Panc1 (cell line): ENCODE results near the gene CASR.

ENCODE experiments used
- POLR2AphosphoS5 ChIP-seq: IDR thresholded peaks from 2 replicates; pipeline ENCODE4 v1.6.1; 2012; ENCODE audit warnings: mild to moderate bottlenecking, low read depth, low read length, moderate library complexity
- SIN3A ChIP-seq: IDR thresholded peaks from 2 replicates; pipeline ENCODE4 v1.6.1; 2012; ENCODE audit warnings: low read depth, mild to moderate bottlenecking, low read length, moderate library complexity, borderline replicate concordance; ENCODE audit not compliant: insufficient read depth
- TF ChIP-seq, protein P1 (sequence below): fragments of 450-650 bp; IDR thresholded peaks from 2 replicates; pipeline ENCODE4 v1.5.1; 2017; ENCODE audit warnings: mild to moderate bottlenecking
- TF ChIP-seq, protein P2 (sequence below), 2 experiments: IDR thresholded peaks; 2 replicates each; pipeline ENCODE4 v1.6.1; 2011 to 2012; ENCODE audit warnings: low read depth in 2 of 2, control low read depth in 1 of 2, low read length in 1 of 2, mild to moderate bottlenecking in 1 of 2, moderate library complexity in 1 of 2; ENCODE audit not compliant: insufficient read depth in 1 of 2

DNA sequence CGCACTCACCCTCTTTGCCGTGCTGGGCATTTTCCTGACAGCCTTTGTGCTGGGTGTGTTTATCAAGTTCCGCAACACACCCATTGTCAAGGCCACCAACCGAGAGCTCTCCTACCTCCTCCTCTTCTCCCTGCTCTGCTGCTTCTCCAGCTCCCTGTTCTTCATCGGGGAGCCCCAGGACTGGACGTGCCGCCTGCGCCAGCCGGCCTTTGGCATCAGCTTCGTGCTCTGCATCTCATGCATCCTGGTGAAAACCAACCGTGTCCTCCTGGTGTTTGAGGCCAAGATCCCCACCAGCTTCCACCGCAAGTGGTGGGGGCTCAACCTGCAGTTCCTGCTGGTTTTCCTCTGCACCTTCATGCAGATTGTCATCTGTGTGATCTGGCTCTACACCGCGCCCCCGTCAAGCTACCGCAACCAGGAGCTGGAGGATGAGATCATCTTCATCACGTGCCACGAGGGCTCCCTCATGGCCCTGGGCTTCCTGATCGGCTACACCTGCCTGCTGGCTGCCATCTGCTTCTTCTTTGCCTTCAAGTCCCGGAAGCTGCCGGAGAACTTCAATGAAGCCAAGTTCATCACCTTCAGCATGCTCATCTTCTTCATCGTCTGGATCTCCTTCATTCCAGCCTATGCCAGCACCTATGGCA lies 100.5 kb downstream of the CASR start:
- TF ChIP-seq, protein P1, sequence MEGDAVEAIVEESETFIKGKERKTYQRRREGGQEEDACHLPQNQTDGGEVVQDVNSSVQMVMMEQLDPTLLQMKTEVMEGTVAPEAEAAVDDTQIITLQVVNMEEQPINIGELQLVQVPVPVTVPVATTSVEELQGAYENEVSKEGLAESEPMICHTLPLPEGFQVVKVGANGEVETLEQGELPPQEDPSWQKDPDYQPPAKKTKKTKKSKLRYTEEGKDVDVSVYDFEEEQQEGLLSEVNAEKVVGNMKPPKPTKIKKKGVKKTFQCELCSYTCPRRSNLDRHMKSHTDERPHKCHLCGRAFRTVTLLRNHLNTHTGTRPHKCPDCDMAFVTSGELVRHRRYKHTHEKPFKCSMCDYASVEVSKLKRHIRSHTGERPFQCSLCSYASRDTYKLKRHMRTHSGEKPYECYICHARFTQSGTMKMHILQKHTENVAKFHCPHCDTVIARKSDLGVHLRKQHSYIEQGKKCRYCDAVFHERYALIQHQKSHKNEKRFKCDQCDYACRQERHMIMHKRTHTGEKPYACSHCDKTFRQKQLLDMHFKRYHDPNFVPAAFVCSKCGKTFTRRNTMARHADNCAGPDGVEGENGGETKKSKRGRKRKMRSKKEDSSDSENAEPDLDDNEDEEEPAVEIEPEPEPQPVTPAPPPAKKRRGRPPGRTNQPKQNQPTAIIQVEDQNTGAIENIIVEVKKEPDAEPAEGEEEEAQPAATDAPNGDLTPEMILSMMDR, result no peak
- TF ChIP-seq POLR2AphosphoS5, result no peak
- TF ChIP-seq, protein P2, sequence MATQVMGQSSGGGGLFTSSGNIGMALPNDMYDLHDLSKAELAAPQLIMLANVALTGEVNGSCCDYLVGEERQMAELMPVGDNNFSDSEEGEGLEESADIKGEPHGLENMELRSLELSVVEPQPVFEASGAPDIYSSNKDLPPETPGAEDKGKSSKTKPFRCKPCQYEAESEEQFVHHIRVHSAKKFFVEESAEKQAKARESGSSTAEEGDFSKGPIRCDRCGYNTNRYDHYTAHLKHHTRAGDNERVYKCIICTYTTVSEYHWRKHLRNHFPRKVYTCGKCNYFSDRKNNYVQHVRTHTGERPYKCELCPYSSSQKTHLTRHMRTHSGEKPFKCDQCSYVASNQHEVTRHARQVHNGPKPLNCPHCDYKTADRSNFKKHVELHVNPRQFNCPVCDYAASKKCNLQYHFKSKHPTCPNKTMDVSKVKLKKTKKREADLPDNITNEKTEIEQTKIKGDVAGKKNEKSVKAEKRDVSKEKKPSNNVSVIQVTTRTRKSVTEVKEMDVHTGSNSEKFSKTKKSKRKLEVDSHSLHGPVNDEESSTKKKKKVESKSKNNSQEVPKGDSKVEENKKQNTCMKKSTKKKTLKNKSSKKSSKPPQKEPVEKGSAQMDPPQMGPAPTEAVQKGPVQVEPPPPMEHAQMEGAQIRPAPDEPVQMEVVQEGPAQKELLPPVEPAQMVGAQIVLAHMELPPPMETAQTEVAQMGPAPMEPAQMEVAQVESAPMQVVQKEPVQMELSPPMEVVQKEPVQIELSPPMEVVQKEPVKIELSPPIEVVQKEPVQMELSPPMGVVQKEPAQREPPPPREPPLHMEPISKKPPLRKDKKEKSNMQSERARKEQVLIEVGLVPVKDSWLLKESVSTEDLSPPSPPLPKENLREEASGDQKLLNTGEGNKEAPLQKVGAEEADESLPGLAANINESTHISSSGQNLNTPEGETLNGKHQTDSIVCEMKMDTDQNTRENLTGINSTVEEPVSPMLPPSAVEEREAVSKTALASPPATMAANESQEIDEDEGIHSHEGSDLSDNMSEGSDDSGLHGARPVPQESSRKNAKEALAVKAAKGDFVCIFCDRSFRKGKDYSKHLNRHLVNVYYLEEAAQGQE (IDR thresholded peaks at IDR 0.05; ENCODE audit: insufficient read depth in 1 of 2, low read depth in 2 of 2, low read length in 1 of 2), result no peak
- TF ChIP-seq SIN3A, result no peak
